ENCODE results near the gene SEMA6D. TPM values are rescaled to one million over a fixed set of nuclear protein-coding genes. Genes with fewer than 3 reads are reported as not detected.
A peak's percentile ranks its signal among the peaks of the same experiment; 100 is the strongest.

SEMA6D gene
- polyA plus RNA-seq, 1 donor (not counting 4 experiments of a cell fraction or from before 2014, with no cell fraction given) = 0.67 TPM

GRCh38 chr15:47811172-47811571, 93.9 kb downstream of the SEMA6D start:
- Histone ChIP-seq H3K4me1 (ENCODE audit: control insufficient read depth, extremely low read depth, insufficient read depth, low read length) (peaks cover 35% of the 10 kb centered on the region), H3K4me2 (ENCODE audit: control insufficient read depth, extremely low read depth, insufficient read depth, low read depth, low read length) (no peak overlapping the region), H2AFZ (ENCODE audit: control insufficient read depth, low read length) (peak overlapping the region; percentile 37), H3K9me3 (ENCODE audit: control insufficient read depth, low read depth, low read length) (no peaks in the 10 kb centered on the region), H3K27me3 (ENCODE audit: control insufficient read depth, extremely low read depth, insufficient read depth, low read length) (no peaks in the 10 kb centered on the region), H3K9me1 (ENCODE audit: control insufficient read depth, extremely low read depth, insufficient read depth, low read length) (no peaks in the 10 kb centered on the region), H4K20me1 (ENCODE audit: control insufficient read depth, extremely low read depth, insufficient read depth, low read length) (no peaks in the 10 kb centered on the region), H3K4me3 (ENCODE audit: control insufficient read depth in 2 of 3, extremely low read depth in 1 of 3, insufficient read depth in 2 of 3, low read depth in 1 of 3, low read length in 3 of 3) (no peak overlapping the region), H3K27ac (ENCODE audit: control insufficient read depth, insufficient read depth, low read length) (no peak overlapping the region), H3K9ac (ENCODE audit: control insufficient read depth, extremely low read depth, insufficient read depth, low read length) (no peak overlapping the region), H3K79me2 (ENCODE audit: control insufficient read depth, insufficient read depth, low read length) (no peaks in the 10 kb centered on the region), H3K36me3 (ENCODE audit: control insufficient read depth in 2 of 2, extremely low read depth in 1 of 2, insufficient read depth in 2 of 2, low read length in 2 of 2) (no peaks in the 10 kb centered on the region)
- TF ChIP-seq CTCF (optimal IDR thresholded peaks at IDR 0.05 in 1 of 3, IDR thresholded peaks at IDR 0.05 in 1 of 3, conservative IDR thresholded peaks at IDR 0.05 in 1 of 3; ENCODE audit: extremely low read depth in 1 of 3, insufficient read depth in 2 of 3, low read length in 3 of 3) = no peak
- DNase-seq (ENCODE audit: low read depth, low spot score) (no peak), FAIRE-seq (peak; percentile 36)
- dilution Hi-C loops (cut with MboI; ENCODE audit: extremely low pct_ligation_motif_present, low sequenced_read_pairs) = no loop called here

- H3K9me3 ChIP-seq (ENCODE audit: control insufficient read depth, low read depth, low read length) = no peaks in the 10 kb centered on the region
- H3K27me3 ChIP-seq (ENCODE audit: control insufficient read depth, extremely low read depth, insufficient read depth, low read length) = no peaks in the 10 kb centered on the region
- FAIRE-seq (peak; percentile 97), DNase-seq (ENCODE audit: low read depth, low spot score) (peak; percentile 85)
- H3K79me2 ChIP-seq (ENCODE audit: control insufficient read depth, insufficient read depth, low read length) = no peaks in the 10 kb centered on the region
- H3K9ac ChIP-seq (ENCODE audit: control insufficient read depth, extremely low read depth, insufficient read depth, low read length) = no peak overlapping the region
- peaks cover 35% of the 10 kb centered on the region for H3K4me1 ChIP-seq (ENCODE audit: control insufficient read depth, extremely low read depth, insufficient read depth, low read length)
- H3K4me3 ChIP-seq (ENCODE audit: control insufficient read depth in 2 of 3, extremely low read depth in 1 of 3, insufficient read depth in 2 of 3, low read depth in 1 of 3, low read length in 3 of 3) = no peak overlapping the region
- peak overlapping the region; percentile 69 for H3K4me2 ChIP-seq (ENCODE audit: control insufficient read depth, extremely low read depth, insufficient read depth, low read depth, low read length)
- peak overlapping the region; percentile 57 for H3K27ac ChIP-seq (ENCODE audit: control insufficient read depth, insufficient read depth, low read length)
- H3K9me1 ChIP-seq (ENCODE audit: control insufficient read depth, extremely low read depth, insufficient read depth, low read length) = no peaks in the 10 kb centered on the region
- H3K36me3 ChIP-seq (ENCODE audit: control insufficient read depth in 2 of 2, extremely low read depth in 1 of 2, insufficient read depth in 2 of 2, low read length in 2 of 2) = no peaks in the 10 kb centered on the region
- dilution Hi-C loops (cut with MboI; ENCODE audit: extremely low pct_ligation_motif_present, low sequenced_read_pairs) = no loop called here
- H4K20me1 ChIP-seq (ENCODE audit: control insufficient read depth, extremely low read depth, insufficient read depth, low read length) = no peaks in the 10 kb centered on the region
- TF ChIP-seq EZH2 (IDR thresholded peaks at IDR 0.05; ENCODE audit: low read length) (no peak), CTCF (optimal IDR thresholded peaks at IDR 0.05 in 1 of 3, IDR thresholded peaks at IDR 0.05 in 1 of 3, conservative IDR thresholded peaks at IDR 0.05 in 1 of 3; ENCODE audit: extremely low read depth in 1 of 3, insufficient read depth in 2 of 3, low read length in 3 of 3) (no peak)
- no peak overlapping the region for H2AFZ ChIP-seq (ENCODE audit: control insufficient read depth, low read length)
These were observed 95.2 kb downstream of the SEMA6D start for GRCh38 chr15:47812470-47812999.
